Thyroid gland (tissue), 4 donors: ENCODE results near the gene FIBIN. TPM values are rescaled to one million over a fixed set of nuclear protein-coding genes. Genes with fewer than 3 reads are reported as not detected.

Experiments used
- DNase-seq, 2 donors: peaks; one replicate each; pipeline ENCODE4 v3.0.0-alpha.2; 2019
- H3K27ac ChIP-seq, 3 donors: fragments of 200-600 bp; sonication (generic); 1 replicate in 2 of 3; 2 replicates in 1 of 3; pipeline ENCODE4 v1.5.1; 2016 to 2019; ENCODE audit warnings: mild to moderate bottlenecking in 1 of 3, moderate library complexity in 1 of 3
- H3K27me3 ChIP-seq: fragments of 200-600 bp; sonication (generic); one replicate; pipeline ENCODE4 v1.5.1; 2019
- H3K36me3 ChIP-seq, 2 donors: fragments of 200-600 bp; sonication (generic); one replicate each; pipeline ENCODE4 v1.5.1; 2016 to 2019
- H3K4me1 ChIP-seq, 2 donors: fragments of 200-600 bp; sonication (generic); one replicate each; pipeline ENCODE4 v1.5.1; 2017 to 2019
- H3K4me3 ChIP-seq, 3 donors: fragments of 200-600 bp; sonication (generic); replicated peaks in 1 of 3; 1 replicate in 2 of 3; 2 replicates in 1 of 3; pipeline ENCODE4 v1.5.1; 2016; ENCODE audit warnings: mild to moderate bottlenecking in 1 of 3
- H3K9me3 ChIP-seq: fragments of 200-600 bp; sonication (generic); one replicate; pipeline ENCODE4 v1.5.1; 2017
- POLR2A ChIP-seq, 2 donors: fragments of 450-650 bp; IDR thresholded peaks; one replicate each; pipeline ENCODE4 v1.6.1; 2017; ENCODE audit warnings: antibody characterized with exemption in 2 of 2, mild to moderate bottlenecking in 2 of 2, moderate library complexity in 1 of 2
- WGBS, 2 donors: methylation state at CpG; one replicate each; pipeline ENCODE4 v1.1.5; 2017; 5-methylcytosine and 5-hydroxymethylcytosine counted together
- intact Hi-C: fragments of 100-400 bp; cut with DNase I; formaldehyde crosslinking; loops from one replicate; pipeline ENCODE4 v1.15.1; 2023
- total RNA-seq, 4 donors: library from RNA; depleted of rRNA; stranded (reverse); fragments of >200 nt; gene quantifications; one replicate each; pipeline ENCODE4 v1.2.3, GENCODE V29; 2016
- TF ChIP-seq, protein P1 (sequence below), 6 experiments: fragments of 200-600 bp in 3 of 6; fragments of 450-650 bp in 3 of 6; sonication (generic) in 3 of 6; IDR thresholded peaks; one replicate each; pipeline ENCODE4 v1.5.1; 2016 to 2019; ENCODE audit warnings: antibody characterized with exemption in 6 of 6, mild to moderate bottlenecking in 2 of 6, inconsistent platforms in 1 of 6, moderate library complexity in 1 of 6

The FIBIN gene
- total RNA-seq, 4 donors from 2014 or later: 15.3 to 24.7 (median 19.8) TPM

DNA sequence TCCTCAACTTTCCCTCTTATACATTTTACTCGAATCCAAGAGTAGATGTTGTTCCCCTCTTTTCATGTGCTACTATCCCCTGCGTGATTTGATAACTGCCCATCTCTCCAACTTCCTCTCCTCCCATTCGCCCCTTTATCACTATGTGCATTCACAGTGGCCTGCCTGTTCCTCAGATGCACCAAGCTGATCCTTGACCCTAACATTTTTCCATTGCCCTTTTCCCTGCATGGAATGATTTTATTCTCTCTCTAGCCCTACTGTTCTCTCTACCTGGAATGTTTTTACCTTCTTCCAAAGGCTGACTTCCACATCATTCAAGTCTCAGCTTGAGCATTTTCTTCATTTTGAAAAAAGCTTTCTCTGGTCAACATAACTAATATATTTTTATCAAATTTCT is 31.0 kb downstream of the FIBIN start:
- Histone ChIP-seq H3K27ac (no peak overlapping the region), H3K36me3 (no peaks in the 10 kb centered on the region), H3K4me1 (no peaks in the 10 kb centered on the region), H3K4me3 (no peak overlapping the region), H3K9me3 (no peaks in the 10 kb centered on the region), H3K27me3 (no peaks in the 10 kb centered on the region)
- no peak for TF ChIP-seq POLR2A (IDR thresholded peaks at IDR 0.05)
- TF ChIP-seq, protein P1, sequence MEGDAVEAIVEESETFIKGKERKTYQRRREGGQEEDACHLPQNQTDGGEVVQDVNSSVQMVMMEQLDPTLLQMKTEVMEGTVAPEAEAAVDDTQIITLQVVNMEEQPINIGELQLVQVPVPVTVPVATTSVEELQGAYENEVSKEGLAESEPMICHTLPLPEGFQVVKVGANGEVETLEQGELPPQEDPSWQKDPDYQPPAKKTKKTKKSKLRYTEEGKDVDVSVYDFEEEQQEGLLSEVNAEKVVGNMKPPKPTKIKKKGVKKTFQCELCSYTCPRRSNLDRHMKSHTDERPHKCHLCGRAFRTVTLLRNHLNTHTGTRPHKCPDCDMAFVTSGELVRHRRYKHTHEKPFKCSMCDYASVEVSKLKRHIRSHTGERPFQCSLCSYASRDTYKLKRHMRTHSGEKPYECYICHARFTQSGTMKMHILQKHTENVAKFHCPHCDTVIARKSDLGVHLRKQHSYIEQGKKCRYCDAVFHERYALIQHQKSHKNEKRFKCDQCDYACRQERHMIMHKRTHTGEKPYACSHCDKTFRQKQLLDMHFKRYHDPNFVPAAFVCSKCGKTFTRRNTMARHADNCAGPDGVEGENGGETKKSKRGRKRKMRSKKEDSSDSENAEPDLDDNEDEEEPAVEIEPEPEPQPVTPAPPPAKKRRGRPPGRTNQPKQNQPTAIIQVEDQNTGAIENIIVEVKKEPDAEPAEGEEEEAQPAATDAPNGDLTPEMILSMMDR (IDR thresholded peaks at IDR 0.05): no peak
- no peak for DNase-seq
- WGBS, 2 donors: 88 to 90% methylated on average over 3 of the region's 3 CpGs
- intact Hi-C loops: no loop called here

DNA sequence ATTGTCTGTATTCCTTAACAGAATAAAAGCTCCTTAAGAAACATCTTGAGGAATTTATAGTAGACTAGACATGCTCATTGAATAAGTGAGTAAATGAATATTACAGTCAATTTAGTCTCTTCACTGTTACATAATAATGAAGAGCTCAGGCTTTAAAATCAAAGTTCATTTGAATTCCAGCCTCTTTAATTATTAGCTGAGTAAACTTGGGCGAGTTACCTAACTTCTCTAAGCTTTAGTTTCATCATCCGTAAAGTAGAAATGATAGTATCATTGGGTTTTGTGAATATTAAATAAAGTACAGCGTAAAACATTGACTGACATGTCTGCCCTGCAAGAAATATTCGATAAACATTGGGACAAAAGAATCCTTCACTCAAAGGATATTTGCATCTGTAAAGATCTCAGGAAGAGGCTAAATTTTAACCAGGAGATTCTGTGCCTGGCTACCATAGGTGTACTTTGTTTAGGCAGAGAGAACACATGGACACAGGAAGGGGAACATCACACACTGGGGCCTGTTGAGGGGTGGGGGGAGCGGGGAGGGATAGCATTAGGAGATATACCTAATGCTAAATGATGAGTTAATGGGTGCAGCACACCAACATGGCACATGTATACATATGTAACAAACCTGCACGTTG is 31.5 kb downstream of the FIBIN start:
- DNase-seq: no peak
- intact Hi-C loops: no loop called here
- no peaks in the 10 kb centered on the region for H3K27me3 ChIP-seq
- no peak for TF ChIP-seq POLR2A (IDR thresholded peaks at IDR 0.05)
- TF ChIP-seq, protein P1 (IDR thresholded peaks at IDR 0.05): no peak
- no peaks in the 10 kb centered on the region for H3K9me3 ChIP-seq
- whole genome bisulfite sequencing, 2 donors: 91% methylated on average over 6 of the region's 6 CpGs
- no peaks in the 10 kb centered on the region for H3K4me1 ChIP-seq
- H3K36me3 ChIP-seq: no peaks in the 10 kb centered on the region
- H3K4me3 ChIP-seq: no peak overlapping the region
- no peak overlapping the region for H3K27ac ChIP-seq

DNA sequence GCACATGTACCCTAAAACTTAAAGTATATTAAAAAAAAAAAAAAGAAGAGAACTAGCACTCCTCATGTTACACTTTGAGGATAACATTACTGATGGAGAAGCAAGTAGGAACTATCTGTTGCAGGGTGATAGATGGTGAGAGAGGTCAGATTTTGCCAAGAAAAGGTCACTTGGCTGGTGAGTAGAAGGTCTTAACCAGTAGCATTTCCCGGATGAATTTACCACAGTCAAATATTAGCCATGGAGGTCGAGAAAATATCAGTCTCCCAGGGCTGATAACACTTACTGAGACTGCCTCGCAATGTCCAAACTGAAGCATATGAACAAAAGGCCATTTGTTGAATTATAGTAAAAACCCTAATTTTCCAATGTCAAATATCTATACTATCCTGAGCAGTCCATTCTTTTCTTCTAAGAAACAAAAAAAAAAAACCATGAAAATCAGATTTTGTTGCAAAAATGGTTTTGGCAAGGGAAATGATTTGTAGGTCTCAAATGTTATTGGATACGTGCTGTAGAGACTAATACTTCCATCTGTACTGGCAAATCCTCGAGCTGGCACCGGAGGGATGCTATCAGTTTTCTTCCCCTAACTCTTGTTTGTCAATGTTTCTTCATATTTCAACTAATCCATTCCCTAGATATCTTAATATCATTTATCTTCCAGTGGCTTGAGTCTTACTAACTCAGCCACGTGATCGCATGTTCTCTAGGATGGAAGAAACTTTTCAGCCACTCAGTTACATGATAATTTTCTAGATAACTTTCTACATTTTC is 32.2 kb downstream of the FIBIN start:
- no peaks in the 10 kb centered on the region for H3K4me1 ChIP-seq
- no peak overlapping the region for H3K27ac ChIP-seq
- DNase-seq: no peak
- intact Hi-C loops: no loop called here
- no peak for TF ChIP-seq POLR2A (IDR thresholded peaks at IDR 0.05)
- TF ChIP-seq, protein P1 (IDR thresholded peaks at IDR 0.05): no peak
- WGBS, 2 donors: 85 to 88% methylated on average over 8 of the region's 8 CpGs
- H3K4me3 ChIP-seq: no peak overlapping the region
- no peaks in the 10 kb centered on the region for H3K9me3 ChIP-seq
- no peaks in the 10 kb centered on the region for H3K27me3 ChIP-seq
- no peaks in the 10 kb centered on the region for H3K36me3 ChIP-seq

DNA sequence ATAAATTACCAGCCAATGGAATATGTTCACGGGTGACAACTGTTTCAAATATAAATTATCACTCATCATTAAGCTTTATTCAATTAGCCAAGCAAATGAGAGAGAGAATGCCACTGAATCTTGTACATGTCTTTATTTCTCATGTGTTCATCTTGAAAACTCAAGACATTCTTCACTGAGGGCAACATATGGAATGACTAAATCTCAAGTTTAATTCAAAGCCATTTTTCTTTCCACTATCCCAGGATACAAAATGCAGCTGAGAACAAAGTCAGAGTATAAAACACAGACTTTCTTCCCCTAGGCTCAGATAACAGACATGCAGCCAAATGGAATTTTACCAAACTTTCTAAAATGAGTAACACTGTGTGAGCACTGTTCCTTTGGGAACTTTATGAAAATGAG is 34.7 kb downstream of the FIBIN start:
- no peak overlapping the region for H3K4me3 ChIP-seq
- intact Hi-C loops: no loop called here
- no peak for TF ChIP-seq POLR2A (IDR thresholded peaks at IDR 0.05)
- TF ChIP-seq, protein P1 (IDR thresholded peaks at IDR 0.05): no peak
- no peaks in the 10 kb centered on the region for H3K4me1 ChIP-seq
- H3K27ac ChIP-seq: no peak overlapping the region
- no peaks in the 10 kb centered on the region for H3K9me3 ChIP-seq
- H3K27me3 ChIP-seq: no peaks in the 10 kb centered on the region
- DNase-seq: no peak
- WGBS, 2 donors: 70 to 72% methylated on average over 1 of the region's 1 CpG
- H3K36me3 ChIP-seq: no peaks in the 10 kb centered on the region

DNA sequence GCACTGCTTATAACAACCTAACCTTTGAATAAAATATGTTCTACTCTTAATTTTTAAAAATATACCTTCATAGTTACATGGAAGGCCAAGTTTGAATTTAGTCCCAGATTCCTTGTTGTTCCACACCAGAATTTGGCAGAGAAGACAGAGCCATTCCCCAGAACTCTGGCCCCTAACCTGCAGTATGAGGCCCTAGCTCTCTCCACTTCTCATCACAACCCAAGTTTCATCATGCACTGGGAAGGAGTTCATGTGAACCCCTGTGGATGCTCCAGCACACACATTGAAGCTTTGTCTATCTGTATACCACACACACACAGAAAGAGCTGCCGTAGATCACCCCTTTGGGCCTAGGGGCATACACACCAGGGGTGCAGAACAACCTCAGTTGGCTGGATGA is 36.1 kb downstream of the FIBIN start:
- Histone ChIP-seq H3K9me3 (no peaks in the 10 kb centered on the region), H3K27me3 (no peaks in the 10 kb centered on the region), H3K4me3 (no peak overlapping the region), H3K36me3 (no peaks in the 10 kb centered on the region), H3K27ac (no peak overlapping the region), H3K4me1 (no peaks in the 10 kb centered on the region)
- 64 to 100% methylated on average over 1 of the region's 1 CpG for WGBS, 2 donors
- intact Hi-C loops: no loop called here
- no peak for DNase-seq
- no peak for TF ChIP-seq POLR2A (IDR thresholded peaks at IDR 0.05)
